ENCODE results near the gene KLF6. TPM values are rescaled to one million over a fixed set of nuclear protein-coding genes. Genes with fewer than 3 reads are reported as not detected.

KLF6 gene
- total and polyA plus RNA-seq, 2 of the 4 experiments (the other 2 are of a cell fraction), result 69.0 to 123 TPM

- CTCF ChIA-PET, result no interaction called here
- 0 out of 2 replicates have a peak overlapping the region, but pooled peaks have one; percentile 6 for H2BK120ac ChIP-seq (ENCODE audit: low read depth, low read length)
- peak; percentile 3; the same call in 1 of the 2 replicates for ATAC-seq (ENCODE audit: low read depth)
These were observed 10.8 kb downstream of the KLF6 start for GRCh38 chr10:3774018-3774813.

More at GRCh38 chr10:3774018-3774813, 10.8 kb downstream of the KLF6 start:
- H3K36me3 ChIP-seq (ENCODE audit: control insufficient read depth, insufficient read depth, low read length), result peaks cover 24% of the 10 kb centered on the region
- H3K4me2 ChIP-seq (ENCODE audit: low read depth, low read length), result no peak overlapping the region
- in situ Hi-C loops (cut with MboI; ENCODE audit: low sequenced_read_pairs) (loop anchor here (10.0 kb wide), 4 partner anchors 309 to 579 kb away; no protein-coding TSS in a partner anchor), dilution Hi-C loops (cut with HindIII; ENCODE audit: low sequenced_read_pairs, unreplicated experiment) (no loop called here), intact Hi-C loops (cut with micrococcal nuclease) (loop anchor here (2.0 kb wide), 1 partner anchor 321 kb away; no protein-coding TSS in a partner anchor)
- no peak overlapping the region for H2BK20ac ChIP-seq (ENCODE audit: low read depth, low read length)
- H3K4ac ChIP-seq (ENCODE audit: low read depth, low read length), result peak overlapping the region; percentile 77
- H4K91ac ChIP-seq (ENCODE audit: insufficient read depth, low read depth, low read length), result no peak overlapping the region
- no peak overlapping the region for H3K27ac ChIP-seq (ENCODE audit: insufficient read depth, low read length)
- no peak overlapping the region for H3K18ac ChIP-seq (ENCODE audit: low read depth, low read length)
- no peak overlapping the region for H3K23ac ChIP-seq (ENCODE audit: low read depth, low read length)
- no peak overlapping the region for H3K56ac ChIP-seq (ENCODE audit: extremely low read depth, insufficient read depth, low read length)
- no peak overlapping the region for H2AK9ac ChIP-seq (replicated peaks; ENCODE audit: low read depth, low read length, poor library complexity)
- no peaks in the 10 kb centered on the region for H3K9me3 ChIP-seq (ENCODE audit: control insufficient read depth, insufficient read depth, low read length)
- peaks cover 14% of the 10 kb centered on the region for H3K4me1 ChIP-seq (ENCODE audit: control insufficient read depth, insufficient read depth, low read length)
- H4K8ac ChIP-seq (ENCODE audit: low read depth in 2 of 2, low read length in 2 of 2), result 0 out of 4 replicates have a peak overlapping the region, but pooled peaks of 1 of the 2 experiments have one; percentile 14
- DNase-seq, result peak; percentile 70
- no peak overlapping the region for H3K9ac ChIP-seq (ENCODE audit: low read depth, low read length)
- no peaks in the 10 kb centered on the region for H3K27me3 ChIP-seq (ENCODE audit: control insufficient read depth, insufficient read depth, low read length)
- H4K5ac ChIP-seq (ENCODE audit: low read depth, low read length), result no peak overlapping the region
- POLR2A ChIA-PET (ENCODE audit: unreplicated experiment), result interaction anchor here (0.7 kb wide), 1 partner anchor 349 kb away, joined by 3 read pairs; no protein-coding TSS in a partner anchor
- H2BK5ac ChIP-seq (ENCODE audit: low read depth, low read length, poor library complexity, severe bottlenecking), result no peak overlapping the region
- peaks cover 41% of the 10 kb centered on the region for H4K20me1 ChIP-seq (ENCODE audit: insufficient read depth, low read length)
- no peak overlapping the region for H3K4me3 ChIP-seq (ENCODE audit: insufficient read depth, low read depth, low read length)
- no TSS peak for BruUV-seq (replicated peaks)
- no peak overlapping the region for H3K14ac ChIP-seq (replicated peaks; ENCODE audit: low read depth, low read length)
- peak overlapping the region; percentile 23; the same call in 1 of the 2 replicates for H2AK5ac ChIP-seq (ENCODE audit: low read depth, low read length)
- H2BK15ac ChIP-seq (ENCODE audit: low read depth, low read length), result no peak overlapping the region; the same call in 2 of the 3 replicates
- H2AFZ ChIP-seq (replicated peaks; ENCODE audit: low read length, poor library complexity), result no peak overlapping the region
- H3K9me1 ChIP-seq (ENCODE audit: insufficient read depth, low read length), result peaks cover 13% of the 10 kb centered on the region
- WGBS, 2 experiments (ENCODE audit: extremely low coverage in 2 of 2, insufficient read length in 1 of 2), result 96% methylated on average over 4 of the region's 17 CpGs; no CpG with 5 or more reads in 1 of the 2 experiments
- TF ChIP-seq RAD21 (IDR thresholded peaks at IDR 0.05; ENCODE audit: low read length), result no peak; the same call in 1 of the 2 replicates
- peak; percentile 75 for TF ChIP-seq POLR2A (IDR thresholded peaks at IDR 0.05; ENCODE audit: low read depth, low read length)
- no peak for TF ChIP-seq MAFK (IDR thresholded peaks at IDR 0.05; ENCODE audit: low read depth, low read length)
- TF ChIP-seq, protein P1, sequence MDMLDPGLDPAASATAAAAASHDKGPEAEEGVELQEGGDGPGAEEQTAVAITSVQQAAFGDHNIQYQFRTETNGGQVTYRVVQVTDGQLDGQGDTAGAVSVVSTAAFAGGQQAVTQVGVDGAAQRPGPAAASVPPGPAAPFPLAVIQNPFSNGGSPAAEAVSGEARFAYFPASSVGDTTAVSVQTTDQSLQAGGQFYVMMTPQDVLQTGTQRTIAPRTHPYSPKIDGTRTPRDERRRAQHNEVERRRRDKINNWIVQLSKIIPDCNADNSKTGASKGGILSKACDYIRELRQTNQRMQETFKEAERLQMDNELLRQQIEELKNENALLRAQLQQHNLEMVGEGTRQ (IDR thresholded peaks at IDR 0.05; ENCODE audit: low read depth, low read length), result no peak
- TF ChIP-seq, protein P2, sequence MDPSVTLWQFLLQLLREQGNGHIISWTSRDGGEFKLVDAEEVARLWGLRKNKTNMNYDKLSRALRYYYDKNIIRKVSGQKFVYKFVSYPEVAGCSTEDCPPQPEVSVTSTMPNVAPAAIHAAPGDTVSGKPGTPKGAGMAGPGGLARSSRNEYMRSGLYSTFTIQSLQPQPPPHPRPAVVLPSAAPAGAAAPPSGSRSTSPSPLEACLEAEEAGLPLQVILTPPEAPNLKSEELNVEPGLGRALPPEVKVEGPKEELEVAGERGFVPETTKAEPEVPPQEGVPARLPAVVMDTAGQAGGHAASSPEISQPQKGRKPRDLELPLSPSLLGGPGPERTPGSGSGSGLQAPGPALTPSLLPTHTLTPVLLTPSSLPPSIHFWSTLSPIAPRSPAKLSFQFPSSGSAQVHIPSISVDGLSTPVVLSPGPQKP (IDR thresholded peaks at IDR 0.05; ENCODE audit: borderline replicate concordance, low read depth, low read length), result no peak
- peaks cover 0 to 34% of the 10 kb centered on the region in 2 experiments; a peak in 2 of 4 replicates for H3K79me1 ChIP-seq (ENCODE audit: low read depth in 1 of 2, low read length in 2 of 2)
